Lower leg skin (tissue), 4 donors: Measurements from ENCODE around the gene RELT. TPM values are rescaled to one million over a fixed set of nuclear protein-coding genes. Genes with fewer than 3 reads are reported as not detected.

ENCODE experiments used
- DNase-seq, 2 donors: peaks; one replicate each; pipeline ENCODE4 v3.0.0-alpha.2; 2019; ENCODE audit warnings: low spot score in 2 of 2
- H3K4me3 ChIP-seq: fragments of 200-600 bp; sonication (generic); 2 replicates; pipeline ENCODE4 v1.5.1; 2017; ENCODE audit warnings: mild to moderate bottlenecking, low read depth; ENCODE audit not compliant: poor library complexity, severe bottlenecking
- CTCF ChIP-seq, 3 donors: fragments of 450-650 bp; IDR thresholded peaks; one replicate each; pipeline ENCODE4 v1.5.1; 2016; ENCODE audit warnings: antibody characterized with exemption in 3 of 3, mild to moderate bottlenecking in 3 of 3, moderate library complexity in 2 of 3
- POLR2A ChIP-seq, 2 donors: fragments of 450-650 bp; IDR thresholded peaks; one replicate each; pipeline ENCODE4 v1.6.1; 2016 to 2017; ENCODE audit warnings: antibody characterized with exemption in 2 of 2, mild to moderate bottlenecking in 1 of 2, moderate library complexity in 1 of 2
- WGBS, 2 donors: methylation state at CpG; one replicate each; pipeline ENCODE4 v1.1.5; 2018; 5-methylcytosine and 5-hydroxymethylcytosine counted together
- intact Hi-C: fragments of 100-400 bp; cut with DNase I; formaldehyde crosslinking; loops from one replicate; pipeline ENCODE4 v1.15.0; 2023; ENCODE audit warnings: low total_unique reads
- total RNA-seq, 4 donors: library from RNA; depleted of rRNA; stranded (reverse); fragments of >200 nt; gene quantifications; one replicate each; pipeline ENCODE4 v1.1.0, GENCODE V29; 2016

RELT gene
- total RNA-seq, 4 donors from 2014 or later = 2.1 to 4.8 (median 4.4) TPM

DNA sequence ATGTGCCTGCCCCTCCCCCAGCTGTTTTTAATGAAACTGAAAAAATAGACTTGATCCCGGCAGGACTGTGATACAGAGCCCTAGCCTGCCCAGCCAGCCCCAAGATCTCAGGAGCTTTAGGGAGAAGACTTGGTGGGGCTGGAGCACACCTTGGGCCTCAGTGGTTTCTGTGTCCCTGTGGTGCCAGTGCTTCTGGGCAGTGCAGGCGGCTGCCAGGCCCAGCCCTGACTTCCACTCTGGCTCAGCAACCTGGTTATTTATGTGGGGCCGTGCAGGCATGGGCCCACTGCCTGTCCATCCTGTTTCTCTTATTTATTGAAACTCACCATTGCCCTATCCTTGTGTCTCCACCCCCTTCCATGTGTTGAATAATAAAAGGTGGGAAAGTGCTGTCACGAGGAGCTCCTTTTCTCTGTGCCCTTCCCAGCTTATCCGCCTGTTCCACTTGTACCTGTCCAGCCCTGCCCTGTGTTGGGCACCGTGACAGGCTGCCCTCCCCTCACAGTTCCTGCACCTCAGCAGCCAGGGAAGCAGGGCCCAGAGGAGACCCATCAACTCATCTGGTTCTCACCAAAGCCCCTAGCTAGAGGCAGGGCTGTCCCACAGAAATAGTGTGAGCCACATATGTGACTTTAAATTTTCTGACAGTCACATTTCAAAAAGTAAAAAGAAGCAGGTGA, 20.2 kb downstream of the RELT start:
- 63 to 64% methylated on average over 6 of the region's 6 CpGs for WGBS, 2 donors
- H3K4me3 ChIP-seq = no peak overlapping the region
- intact Hi-C loops = no loop called here
- TF ChIP-seq CTCF (IDR thresholded peaks at IDR 0.05) (no peak), POLR2A (IDR thresholded peaks at IDR 0.05) (no peak)
- peak in 1 of 2 donors; percentile 81 for DNase-seq

- TF ChIP-seq POLR2A (IDR thresholded peaks at IDR 0.05) = no peak
- no peak for TF ChIP-seq CTCF (IDR thresholded peaks at IDR 0.05)
- intact Hi-C loops = no loop called here
- peak in 1 of 2 donors; percentile 77 for DNase-seq
- no peak overlapping the region for H3K4me3 ChIP-seq
- 75 to 76% methylated on average over 7 of the region's 7 CpGs for WGBS, 2 donors
These were observed 20.8 kb downstream of the RELT start for GRCh38 chr11:73396985-73397384.

- TF ChIP-seq CTCF (IDR thresholded peaks at IDR 0.05) (no peak), POLR2A (IDR thresholded peaks at IDR 0.05) (no peak)
- 88 to 93% methylated on average over 8 of the region's 8 CpGs for WGBS, 2 donors
- intact Hi-C loops = no loop called here
- no peak overlapping the region for H3K4me3 ChIP-seq
- DNase-seq = peak in 1 of 2 donors; percentile 76
These were observed 21.4 kb downstream of the RELT start for GRCh38 chr11:73397468-73398131.

DNA sequence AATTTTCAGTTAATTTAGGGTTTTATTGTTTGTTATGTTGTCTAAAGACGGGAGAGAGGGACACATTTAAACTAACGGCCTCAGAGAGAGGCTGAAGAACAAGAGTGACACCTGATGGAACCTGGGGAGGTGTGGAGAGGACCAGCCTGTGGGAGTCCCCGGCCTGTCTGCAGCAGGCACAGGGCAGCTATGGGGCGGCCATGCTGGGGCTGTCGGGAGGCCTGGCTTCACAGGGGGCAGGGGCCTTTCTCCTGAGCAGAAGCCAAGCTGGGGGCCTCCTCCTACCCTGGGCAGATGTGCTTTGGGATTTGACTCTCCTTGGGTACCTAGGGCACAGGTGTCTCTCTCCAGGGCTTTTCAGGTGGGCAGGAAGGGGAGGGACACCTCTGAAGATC, 21.9 kb downstream of the RELT start:
- TF ChIP-seq CTCF (IDR thresholded peaks at IDR 0.05) (no peak), POLR2A (IDR thresholded peaks at IDR 0.05) (no peak)
- H3K4me3 ChIP-seq = no peak overlapping the region
- DNase-seq = no peak
- intact Hi-C loops = no loop called here
- WGBS, 2 donors = 72 to 74% methylated on average over 4 to 5 of the region's 5 CpGs

GRCh38 chr11:73398721-73399120, 22.5 kb downstream of the RELT start:
- no peak for TF ChIP-seq CTCF (IDR thresholded peaks at IDR 0.05)
- no peak for TF ChIP-seq POLR2A (IDR thresholded peaks at IDR 0.05)
- intact Hi-C loops = no loop called here
- DNase-seq = peak in 1 of 2 donors; percentile 84
- WGBS, 2 donors = 94 to 100% methylated on average over 2 of the region's 2 CpGs
- H3K4me3 ChIP-seq = no peak overlapping the region
